HepG2 (cell line): ENCODE data around the gene ABCC3. TPM values are rescaled to one million over a fixed set of nuclear protein-coding genes. Genes with fewer than 3 reads are reported as not detected.

ENCODE experiments used
- ATAD3A ChIP-seq: sonication (generic); formaldehyde crosslinking; IDR thresholded peaks from 2 replicates; pipeline ENCODE4 v1.4.0; 2020; ENCODE audit warnings: missing genetic modification reagents
- FOXA1 ChIP-seq, 2 experiments: fragments of 450-650 bp in 1 of 2; sonication (generic) in 1 of 2; formaldehyde crosslinking in 1 of 2; IDR thresholded peaks; 2 replicates each; pipeline versions ENCODE4 v1.4.0 to v1.6.1; 2016 to 2020; ENCODE audit warnings: missing genetic modification reagents in 1 of 2
- MTA1 ChIP-seq: sonication (generic); formaldehyde crosslinking; IDR thresholded peaks from 2 replicates; pipeline ENCODE4 v1.4.0; 2020; ENCODE audit warnings: missing genetic modification reagents, mild to moderate bottlenecking, borderline replicate concordance
- PLRG1 ChIP-seq: fragments of 450-650 bp; conservative IDR thresholded peaks from 2 replicates; pipeline ENCODE4 v1.6.1; 2016
- RORA ChIP-seq: sonication (generic); formaldehyde crosslinking; IDR thresholded peaks from 2 replicates; pipeline ENCODE4 v1.5.0; 2020; ENCODE audit warnings: mild to moderate bottlenecking, missing genetic modification reagents, moderate library complexity
- ZNF121 ChIP-seq: sonication (generic); formaldehyde crosslinking; IDR thresholded peaks from 2 replicates; pipeline ENCODE4 v1.5.0; 2020; ENCODE audit warnings: mild to moderate bottlenecking, missing genetic modification reagents
- ZNF234 ChIP-seq: sonication (generic); formaldehyde crosslinking; conservative IDR thresholded peaks from 2 replicates; pipeline ENCODE4 v1.5.1; 2020; ENCODE audit warnings: mild to moderate bottlenecking, missing genetic modification reagents
- ZNF33A ChIP-seq: sonication (generic); formaldehyde crosslinking; IDR thresholded peaks from 2 replicates; pipeline ENCODE4 v1.5.1; 2020; ENCODE audit warnings: missing genetic modification reagents, mild to moderate bottlenecking, moderate library complexity, borderline replicate concordance
- ZNF33B ChIP-seq: sonication (generic); formaldehyde crosslinking; IDR thresholded peaks from 2 replicates; pipeline ENCODE4 v1.5.1; 2020; ENCODE audit warnings: mild to moderate bottlenecking, missing genetic modification reagents
- ZNF782 ChIP-seq: sonication (generic); formaldehyde crosslinking; IDR thresholded peaks from 2 replicates; pipeline ENCODE4 v1.4.0; 2020; ENCODE audit warnings: missing genetic modification reagents, mild to moderate bottlenecking, borderline replicate concordance
- polyA plus RNA-seq, 8 experiments: library from polyadenylated mRNA; depleted of rRNA in 3 of 8; stranded (reverse) in 7 of 8; unstranded in 1 of 8; fragments of >200 nt; fragmentation: Illumina TruSeq in 4 of 8; extraction: Trizol in 4 of 8; gene quantifications; 2 replicates each; pipeline versions ENCODE4 v1.2.1 to v1.2.3, GENCODE V29; 2011 to 2016; ENCODE audit warnings: low read depth in 4 of 8, missing spikeins in 1 of 8, mixed read lengths in 1 of 8; ENCODE audit not compliant: insufficient read depth in 1 of 8
- total RNA-seq, 5 experiments: library from RNA; depleted of rRNA; stranded (reverse); fragments of >200 nt; fragmentation: Illumina TruSeq; extraction: Trizol; gene quantifications; 2 replicates each; pipeline ENCODE4 v1.2.3, GENCODE V29; 2016; ENCODE audit warnings: low read depth in 1 of 5
- TF ChIP-seq, protein P1 (sequence below): sonication (generic); formaldehyde crosslinking; IDR thresholded peaks from 2 replicates; pipeline ENCODE4 v1.4.0; 2020; ENCODE audit warnings: missing genetic modification reagents, borderline replicate concordance
- TF ChIP-seq, protein P2 (sequence below): sonication (generic); formaldehyde crosslinking; IDR thresholded peaks from 2 replicates; pipeline ENCODE4 v1.4.0; 2020; ENCODE audit warnings: missing genetic modification reagents
- TF ChIP-seq, protein P3 (sequence below): sonication (generic); formaldehyde crosslinking; IDR thresholded peaks from 2 replicates; pipeline ENCODE4 v1.8.1; 2023; ENCODE audit warnings: mild to moderate bottlenecking, moderate library complexity, missing genetic modification reagents
- TF ChIP-seq, protein P4 (sequence below): sonication (generic); formaldehyde crosslinking; IDR thresholded peaks from 2 replicates; pipeline ENCODE4 v1.5.1; 2020; ENCODE audit warnings: mild to moderate bottlenecking, missing genetic modification reagents, moderate library complexity
- TF ChIP-seq, protein P5 (sequence below): sonication (generic); formaldehyde crosslinking; IDR thresholded peaks from 2 replicates; pipeline ENCODE4 v1.5.1; 2020; ENCODE audit warnings: missing genetic modification reagents, mild to moderate bottlenecking, borderline replicate concordance

ABCC3 gene
- total and polyA plus RNA-seq, 2 of the 13 experiments (the other 11 are each of a cell fraction or from before 2014, with no cell fraction given) = 25.2 to 50.7 TPM

DNA sequence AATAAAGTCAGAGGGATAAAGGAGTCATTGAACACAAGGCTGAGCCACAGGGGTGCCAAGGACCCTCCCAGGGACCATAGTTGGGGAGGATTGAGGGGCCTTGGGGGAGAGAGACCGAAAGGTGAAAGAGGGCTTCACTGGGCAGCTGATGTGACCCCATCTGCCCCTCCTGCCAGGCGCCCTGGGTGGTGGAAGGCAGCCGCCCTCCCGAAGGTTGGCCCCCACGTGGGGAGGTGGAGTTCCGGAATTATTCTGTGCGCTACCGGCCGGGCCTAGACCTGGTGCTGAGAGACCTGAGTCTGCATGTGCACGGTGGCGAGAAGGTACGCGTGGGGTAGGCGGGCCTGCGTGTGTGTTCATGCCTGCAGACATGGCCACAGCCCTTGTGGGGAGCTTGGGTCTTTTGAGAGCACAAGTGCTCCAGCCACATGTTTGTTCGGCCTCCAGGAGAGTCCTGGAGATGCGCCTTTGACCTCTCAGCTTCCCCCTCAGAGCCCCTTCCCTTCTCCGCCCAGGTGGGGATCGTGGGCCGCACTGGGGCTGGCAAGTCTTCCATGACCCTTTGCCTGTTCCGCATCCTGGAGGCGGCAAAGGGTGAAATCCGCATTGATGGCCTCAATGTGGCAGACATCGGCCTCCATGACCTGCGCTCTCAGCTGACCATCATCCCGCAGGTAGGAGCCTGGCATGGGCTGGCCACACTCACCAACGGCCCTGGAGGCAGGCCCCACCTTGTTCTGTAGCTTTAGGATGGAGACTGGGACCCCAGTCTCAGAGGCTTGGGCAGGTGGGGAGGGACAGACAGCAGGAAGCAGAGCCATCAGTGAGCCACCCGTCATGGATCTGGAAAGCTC lies 49.0 kb downstream of the ABCC3 start (continued):
- no peak for TF ChIP-seq ZNF33B (CRISPR knock-in tag)
- TF ChIP-seq ATAD3A (CRISPR knock-in tag) = peak; percentile 84; the same call in 1 of the 2 replicates
- no peak for TF ChIP-seq ZNF121 (CRISPR knock-in tag)
- no peak for TF ChIP-seq ZNF234 (CRISPR knock-in tag)
- TF ChIP-seq, protein P1, sequence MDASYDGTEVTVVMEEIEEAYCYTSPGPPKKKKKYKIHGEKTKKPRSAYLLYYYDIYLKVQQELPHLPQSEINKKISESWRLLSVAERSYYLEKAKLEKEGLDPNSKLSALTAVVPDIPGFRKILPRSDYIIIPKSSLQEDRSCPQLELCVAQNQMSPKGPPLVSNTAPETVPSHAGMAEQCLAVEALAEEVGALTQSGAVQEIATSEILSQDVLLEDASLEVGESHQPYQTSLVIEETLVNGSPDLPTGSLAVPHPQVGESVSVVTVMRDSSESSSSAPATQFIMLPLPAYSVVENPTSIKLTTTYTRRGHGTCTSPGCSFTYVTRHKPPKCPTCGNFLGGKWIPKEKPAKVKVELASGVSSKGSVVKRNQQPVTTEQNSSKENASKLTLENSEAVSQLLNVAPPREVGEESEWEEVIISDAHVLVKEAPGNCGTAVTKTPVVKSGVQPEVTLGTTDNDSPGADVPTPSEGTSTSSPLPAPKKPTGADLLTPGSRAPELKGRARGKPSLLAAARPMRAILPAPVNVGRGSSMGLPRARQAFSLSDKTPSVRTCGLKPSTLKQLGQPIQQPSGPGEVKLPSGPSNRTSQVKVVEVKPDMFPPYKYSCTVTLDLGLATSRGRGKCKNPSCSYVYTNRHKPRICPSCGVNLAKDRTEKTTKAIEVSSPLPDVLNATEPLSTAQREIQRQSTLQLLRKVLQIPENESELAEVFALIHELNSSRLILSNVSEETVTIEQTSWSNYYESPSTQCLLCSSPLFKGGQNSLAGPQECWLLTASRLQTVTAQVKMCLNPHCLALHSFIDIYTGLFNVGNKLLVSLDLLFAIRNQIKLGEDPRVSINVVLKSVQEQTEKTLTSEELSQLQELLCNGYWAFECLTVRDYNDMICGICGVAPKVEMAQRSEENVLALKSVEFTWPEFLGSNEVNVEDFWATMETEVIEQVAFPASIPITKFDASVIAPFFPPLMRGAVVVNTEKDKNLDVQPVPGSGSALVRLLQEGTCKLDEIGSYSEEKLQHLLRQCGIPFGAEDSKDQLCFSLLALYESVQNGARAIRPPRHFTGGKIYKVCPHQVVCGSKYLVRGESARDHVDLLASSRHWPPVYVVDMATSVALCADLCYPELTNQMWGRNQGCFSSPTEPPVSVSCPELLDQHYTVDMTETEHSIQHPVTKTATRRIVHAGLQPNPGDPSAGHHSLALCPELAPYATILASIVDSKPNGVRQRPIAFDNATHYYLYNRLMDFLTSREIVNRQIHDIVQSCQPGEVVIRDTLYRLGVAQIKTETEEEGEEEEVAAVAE (CRISPR knock-in tag) = no peak
- no peak for TF ChIP-seq RORA (CRISPR knock-in tag)
- TF ChIP-seq ZNF782 (CRISPR knock-in tag) = no peak
- TF ChIP-seq, protein P2, sequence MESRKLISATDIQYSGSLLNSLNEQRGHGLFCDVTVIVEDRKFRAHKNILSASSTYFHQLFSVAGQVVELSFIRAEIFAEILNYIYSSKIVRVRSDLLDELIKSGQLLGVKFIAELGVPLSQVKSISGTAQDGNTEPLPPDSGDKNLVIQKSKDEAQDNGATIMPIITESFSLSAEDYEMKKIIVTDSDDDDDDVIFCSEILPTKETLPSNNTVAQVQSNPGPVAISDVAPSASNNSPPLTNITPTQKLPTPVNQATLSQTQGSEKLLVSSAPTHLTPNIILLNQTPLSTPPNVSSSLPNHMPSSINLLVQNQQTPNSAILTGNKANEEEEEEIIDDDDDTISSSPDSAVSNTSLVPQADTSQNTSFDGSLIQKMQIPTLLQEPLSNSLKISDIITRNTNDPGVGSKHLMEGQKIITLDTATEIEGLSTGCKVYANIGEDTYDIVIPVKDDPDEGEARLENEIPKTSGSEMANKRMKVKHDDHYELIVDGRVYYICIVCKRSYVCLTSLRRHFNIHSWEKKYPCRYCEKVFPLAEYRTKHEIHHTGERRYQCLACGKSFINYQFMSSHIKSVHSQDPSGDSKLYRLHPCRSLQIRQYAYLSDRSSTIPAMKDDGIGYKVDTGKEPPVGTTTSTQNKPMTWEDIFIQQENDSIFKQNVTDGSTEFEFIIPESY (CRISPR knock-in tag) = 0 out of 2 replicates have a peak, but pooled peaks have one; percentile 7
- TF ChIP-seq, protein P3, sequence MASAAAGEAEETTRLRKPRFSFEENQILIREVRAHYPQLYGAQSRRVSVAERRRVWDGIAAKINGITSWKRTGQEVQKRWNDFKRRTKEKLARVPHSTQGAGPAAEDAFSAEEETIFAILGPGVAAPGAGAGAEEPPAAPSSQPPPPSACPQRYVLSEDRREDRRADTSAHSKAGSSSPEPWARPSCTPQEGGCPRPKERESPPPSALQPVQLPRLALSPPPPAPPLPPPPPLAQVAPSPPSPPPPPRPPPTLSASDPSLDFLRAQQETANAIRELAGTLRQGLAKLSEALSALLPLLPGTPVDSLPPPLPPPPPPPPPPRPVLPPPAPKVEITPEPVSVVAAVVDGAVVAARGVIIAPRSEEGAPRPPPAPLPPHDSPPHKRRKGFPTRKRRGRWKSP (CRISPR knock-in tag) = no peak
- TF ChIP-seq ZNF33A (CRISPR knock-in tag) = no peak
- TF ChIP-seq MTA1 (CRISPR knock-in tag) = peak; percentile 39; the same call in 1 of the 2 replicates
- TF ChIP-seq, protein P4, sequence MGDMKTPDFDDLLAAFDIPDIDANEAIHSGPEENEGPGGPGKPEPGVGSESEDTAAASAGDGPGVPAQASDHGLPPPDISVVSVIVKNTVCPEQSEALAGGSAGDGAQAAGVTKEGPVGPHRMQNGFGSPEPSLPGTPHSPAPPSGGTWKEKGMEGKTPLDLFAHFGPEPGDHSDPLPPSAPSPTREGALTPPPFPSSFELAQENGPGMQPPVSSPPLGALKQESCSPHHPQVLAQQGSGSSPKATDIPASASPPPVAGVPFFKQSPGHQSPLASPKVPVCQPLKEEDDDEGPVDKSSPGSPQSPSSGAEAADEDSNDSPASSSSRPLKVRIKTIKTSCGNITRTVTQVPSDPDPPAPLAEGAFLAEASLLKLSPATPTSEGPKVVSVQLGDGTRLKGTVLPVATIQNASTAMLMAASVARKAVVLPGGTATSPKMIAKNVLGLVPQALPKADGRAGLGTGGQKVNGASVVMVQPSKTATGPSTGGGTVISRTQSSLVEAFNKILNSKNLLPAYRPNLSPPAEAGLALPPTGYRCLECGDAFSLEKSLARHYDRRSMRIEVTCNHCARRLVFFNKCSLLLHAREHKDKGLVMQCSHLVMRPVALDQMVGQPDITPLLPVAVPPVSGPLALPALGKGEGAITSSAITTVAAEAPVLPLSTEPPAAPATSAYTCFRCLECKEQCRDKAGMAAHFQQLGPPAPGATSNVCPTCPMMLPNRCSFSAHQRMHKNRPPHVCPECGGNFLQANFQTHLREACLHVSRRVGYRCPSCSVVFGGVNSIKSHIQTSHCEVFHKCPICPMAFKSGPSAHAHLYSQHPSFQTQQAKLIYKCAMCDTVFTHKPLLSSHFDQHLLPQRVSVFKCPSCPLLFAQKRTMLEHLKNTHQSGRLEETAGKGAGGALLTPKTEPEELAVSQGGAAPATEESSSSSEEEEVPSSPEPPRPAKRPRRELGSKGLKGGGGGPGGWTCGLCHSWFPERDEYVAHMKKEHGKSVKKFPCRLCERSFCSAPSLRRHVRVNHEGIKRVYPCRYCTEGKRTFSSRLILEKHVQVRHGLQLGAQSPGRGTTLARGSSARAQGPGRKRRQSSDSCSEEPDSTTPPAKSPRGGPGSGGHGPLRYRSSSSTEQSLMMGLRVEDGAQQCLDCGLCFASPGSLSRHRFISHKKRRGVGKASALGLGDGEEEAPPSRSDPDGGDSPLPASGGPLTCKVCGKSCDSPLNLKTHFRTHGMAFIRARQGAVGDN (CRISPR knock-in tag) = peak; percentile 61
- TF ChIP-seq, protein P5, sequence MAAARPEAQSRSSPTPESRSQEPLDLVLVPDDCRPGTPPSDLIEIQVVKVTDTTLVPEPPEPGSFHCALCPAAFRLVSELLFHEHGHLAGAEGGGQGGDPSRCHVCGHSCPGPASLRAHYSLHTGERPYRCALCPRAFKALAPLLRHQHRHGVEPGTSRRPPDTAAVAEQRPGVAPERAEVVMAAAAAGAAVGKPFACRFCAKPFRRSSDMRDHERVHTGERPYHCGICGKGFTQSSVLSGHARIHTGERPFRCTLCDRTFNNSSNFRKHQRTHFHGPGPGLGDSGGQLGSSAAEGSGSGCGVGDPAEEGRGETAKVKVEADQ (CRISPR knock-in tag) = 0 out of 2 replicates have a peak, but pooled peaks have one; percentile 21
- TF ChIP-seq FOXA1 (IDR thresholded peaks at IDR 0.05) = no peak
- 0 out of 2 replicates have a peak, but pooled peaks have one; percentile 5 for TF ChIP-seq FOXA1 (CRISPR knock-in tag; IDR thresholded peaks at IDR 0.05)
- TF ChIP-seq PLRG1 = no peak
